Mucosa of descending colon (tissue), 3 donors: ENCODE measurements around the gene SPOPL. TPM values are rescaled to one million over a fixed set of nuclear protein-coding genes. Genes with fewer than 3 reads are reported as not detected.
"Not testable (repeated sequence)": the region's sequence is repeated elsewhere in the genome, so short reads cannot be mapped to it uniquely, and the experiment has no call there.

Experiments used
- ATAC-seq: fragments of 200-7000 bp; cut with Tn5 transposase; one replicate; pipeline ENCODE4 v1.9.1; 2020; ENCODE audit warnings: mild to moderate bottlenecking, moderate library complexity
- DNase-seq, 3 donors: peaks; one replicate each; pipeline ENCODE4 v3.0.0-alpha.2; 2020
- H3K36me3 ChIP-seq: fragments of 200-600 bp; one replicate; pipeline ENCODE4 v1.8.0; 2021; ENCODE audit warnings: low read depth, mild to moderate bottlenecking
- H3K4me1 ChIP-seq: fragments of 200-600 bp; one replicate; pipeline ENCODE4 v1.8.0; 2021; ENCODE audit warnings: low read depth, mild to moderate bottlenecking
- H3K4me3 ChIP-seq: fragments of 200-600 bp; one replicate; pipeline ENCODE4 v1.8.0; 2021; ENCODE audit warnings: mild to moderate bottlenecking
- H3K9me3 ChIP-seq: fragments of 200-600 bp; one replicate; pipeline ENCODE4 v1.8.0; 2021; ENCODE audit warnings: mild to moderate bottlenecking
- CTCF ChIP-seq: fragments of 200-600 bp; IDR thresholded peaks from one replicate; pipeline ENCODE4 v1.8.0; 2022; ENCODE audit warnings: antibody characterized with exemption, mild to moderate bottlenecking
- intact Hi-C, 2 donors: fragments of 100-400 bp; cut with DNase I in 1 of 2; cut with micrococcal nuclease in 1 of 2; formaldehyde crosslinking; loops; one replicate each; pipeline versions ENCODE4 v1.11.0 to v1.11.1; 2022; cut with DNase I, micrococcal nuclease
- total RNA-seq, 3 donors: library from RNA; stranded (reverse); fragmentation: NEBNext Ultra II Directional in 2 of 3; extraction: Animal tissue kit (Norgen Biotek cat#: 25700) in 2 of 3; gene quantifications; one replicate each; pipeline versions ENCODE4 v1.2.1 to v1.2.4, GENCODE V29; 2021 to 2023
- donor health status: DM: no; HTN: no; CAD: no; lungs with moderate emphysema.
- donor health status: DM: no; HTN: no; CAD: no.
- donor health status: DM: no; HTN: yes; CAD: no.

Gene SPOPL
- total RNA-seq, 3 donors from 2014 or later = 28.3 to 45.5 (median 33.2) TPM

GRCh38 chr2:138518860-138519259 lies 17.3 kb downstream of the SPOPL start:
- intact Hi-C loops = no loop called here
- Histone ChIP-seq H3K4me3 (no peak overlapping the region), H3K9me3 (no peaks in the 10 kb centered on the region), H3K36me3 (no peaks in the 10 kb centered on the region), H3K4me1 (peaks cover 3% of the 10 kb centered on the region)
- DNase-seq = no peak
- no peak for TF ChIP-seq CTCF
- no peak for ATAC-seq

GRCh38 chr2:138521821-138522220 lies 20.3 kb downstream of the SPOPL start:
- intact Hi-C loops = no loop called here
- DNase-seq = no peak
- Histone ChIP-seq H3K36me3 (no peaks in the 10 kb centered on the region), H3K9me3 (no peaks in the 10 kb centered on the region), H3K4me1 (no peaks in the 10 kb centered on the region), H3K4me3 (no peak overlapping the region)
- ATAC-seq = no peak
- no peak for TF ChIP-seq CTCF

GRCh38 chr2:138522556-138522955 lies 21.0 kb downstream of the SPOPL start:
- intact Hi-C loops = no loop called here
- Histone ChIP-seq H3K4me1 (no peaks in the 10 kb centered on the region), H3K4me3 (no peak overlapping the region), H3K36me3 (no peaks in the 10 kb centered on the region), H3K9me3 (no peaks in the 10 kb centered on the region)
- no peak for TF ChIP-seq CTCF
- DNase-seq (no peak), ATAC-seq (no peak)

GRCh38 chr2:138523018-138523672 lies 21.6 kb downstream of the SPOPL start:
- intact Hi-C loops, H3K36me3 ChIP-seq, ATAC-seq, H3K4me1 ChIP-seq, DNase-seq, H3K4me3 ChIP-seq, H3K9me3 ChIP-seq: not testable (repeated sequence)

GRCh38 chr2:138523673-138524042 lies 22.1 kb downstream of the SPOPL start:
- H3K36me3 ChIP-seq, intact Hi-C loops, H3K9me3 ChIP-seq, H3K4me3 ChIP-seq, ATAC-seq, DNase-seq, H3K4me1 ChIP-seq: not testable (repeated sequence)

- H3K4me3 ChIP-seq, H3K9me3 ChIP-seq, intact Hi-C loops, H3K36me3 ChIP-seq, ATAC-seq, H3K4me1 ChIP-seq, DNase-seq: not testable (repeated sequence)
Measured at GRCh38 chr2:138524353-138524752, 22.8 kb downstream of the SPOPL start.

- intact Hi-C loops = no loop called here
- no peak for ATAC-seq
- H3K9me3 ChIP-seq = no peaks in the 10 kb centered on the region
- H3K36me3 ChIP-seq = no peaks in the 10 kb centered on the region
- no peak for TF ChIP-seq CTCF
- no peak overlapping the region for H3K4me3 ChIP-seq
- DNase-seq = no peak
- no peaks in the 10 kb centered on the region for H3K4me1 ChIP-seq
Measured at GRCh38 chr2:138531913-138532312, 30.3 kb downstream of the SPOPL start.
